ENCODE measurements around the gene NME5.

DNA sequence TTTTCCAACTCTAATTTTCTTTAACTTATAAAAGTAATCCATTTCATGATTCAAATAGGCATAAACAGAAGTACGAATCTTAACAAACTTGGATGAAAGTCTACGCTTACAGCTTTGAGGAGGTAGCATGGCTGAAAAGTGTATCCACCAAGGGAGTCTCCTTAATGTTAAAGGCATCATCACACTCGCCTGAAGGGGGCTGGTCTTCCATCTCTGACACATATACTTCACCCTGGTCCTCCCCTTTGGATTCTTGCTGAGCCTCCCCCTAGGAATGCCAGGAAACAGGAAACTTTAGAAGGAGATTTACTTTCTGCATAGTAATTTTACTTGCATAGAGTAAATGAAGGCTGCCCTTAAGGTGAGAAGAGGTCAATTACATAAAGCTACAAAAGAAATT, 10.3 kb upstream of the NME5 start:
- no peak for TF ChIP-seq CTCF (IDR thresholded peaks at IDR 0.05)
- TF ChIP-seq POLR2A (IDR thresholded peaks at IDR 0.05), result no peak

Measured in testis (tissue), 2 donors.